Natural killer cell (primary cell): ENCODE data around the gene MYBPC3. TPM values are rescaled to one million over a fixed set of nuclear protein-coding genes. Genes with fewer than 3 reads are reported as not detected.
A peak's percentile ranks its signal among the peaks of the same experiment; 100 is the strongest.

Source experiments
- ATAC-seq, 3 donors: fragments of 150-1000 bp in 2 of 3; fragments of 200-7000 bp in 1 of 3; cut with Tn5 transposase; 1 replicate in 1 of 3; 2 replicates in 2 of 3; pipeline ENCODE4 v1.10.0; 2021; ENCODE audit warnings: mild to moderate bottlenecking in 2 of 3, moderate library complexity in 2 of 3
- DNase-seq, 2 donors: peaks; one replicate each; pipeline versions ENCODE4 v3.0.0 to v3.0.0-alpha.2; 2013 to 2021; ENCODE audit warnings: mixed read lengths in 1 of 2
- H3K27ac ChIP-seq: one replicate; pipeline ENCODE4 v1.5.1; 2013; ENCODE audit warnings: mild to moderate bottlenecking, low read length
- H3K27me3 ChIP-seq: one replicate; pipeline ENCODE4 v1.6.1; 2013; ENCODE audit warnings: low read length; ENCODE audit not compliant: control insufficient read depth, insufficient read depth
- H3K36me3 ChIP-seq: one replicate; pipeline ENCODE4 v1.6.1; 2013; ENCODE audit warnings: low read length; ENCODE audit not compliant: control insufficient read depth, insufficient read depth
- H3K4me1 ChIP-seq: one replicate; pipeline ENCODE4 v1.6.1; 2013; ENCODE audit warnings: low read length; ENCODE audit not compliant: control insufficient read depth, insufficient read depth
- H3K4me3 ChIP-seq: one replicate; pipeline ENCODE4 v1.5.1; 2013; ENCODE audit warnings: low read length
- H3K9me3 ChIP-seq: one replicate; pipeline ENCODE4 v1.6.1; 2013; ENCODE audit warnings: low read length; ENCODE audit not compliant: control insufficient read depth, insufficient read depth
- H3K27ac Mint-ChIP-seq, 2 donors: one replicate each; pipeline ENCODE4 v1.8.0; 2022; ENCODE audit warnings: mild to moderate bottlenecking in 2 of 2, mixed read lengths in 2 of 2, moderate library complexity in 1 of 2
- H3K27me3 Mint-ChIP-seq, 2 donors: one replicate each; pipeline ENCODE4 v1.8.0; 2022; ENCODE audit warnings: low read depth in 2 of 2, mixed read lengths in 2 of 2
- H3K36me3 Mint-ChIP-seq: one replicate; pipeline ENCODE4 v1.8.0; 2022; ENCODE audit warnings: mixed read lengths
- H3K4me1 Mint-ChIP-seq, 2 donors: one replicate each; pipeline ENCODE4 v1.8.0; 2022; ENCODE audit warnings: mixed read lengths in 2 of 2
- H3K4me3 Mint-ChIP-seq: one replicate; pipeline ENCODE4 v1.8.0; 2022; ENCODE audit warnings: mild to moderate bottlenecking, moderate library complexity, mixed read lengths
- H3K9me3 Mint-ChIP-seq, 2 donors: one replicate each; pipeline ENCODE4 v1.8.0; 2022; ENCODE audit warnings: mixed read lengths in 2 of 2
- whole genome bisulfite sequencing: methylation state at CpG from one replicate; pipeline ENCODE4 v1.1.7; 2013; ENCODE audit warnings: missing lambda C conversion rate; ENCODE audit not compliant: insufficient coverage; 5-methylcytosine and 5-hydroxymethylcytosine counted together
- intact Hi-C: fragments of 100-400 bp; cut with micrococcal nuclease; formaldehyde crosslinking; loops from one replicate; pipeline ENCODE4 v1.14.2; 2022
- total RNA-seq, 4 donors: library from RNA; stranded (reverse); fragments of 120-200 nt in 1 of 4; gene quantifications; one replicate each; pipeline versions ENCODE4 v1.2.3 to v1.2.4, GENCODE V29; 2013 to 2022
- TF ChIP-seq, protein P1 (sequence below): fragments of 200-600 bp; IDR thresholded peaks from one replicate; pipeline ENCODE4 v1.8.0; 2022; ENCODE audit warnings: antibody characterized with exemption

Gene MYBPC3
- total RNA-seq, 3 donors from 2014 or later (not counting 1 experiment from before 2014, with no cell fraction given): 0.45 to 0.53 TPM; not detected in 1

DNA sequence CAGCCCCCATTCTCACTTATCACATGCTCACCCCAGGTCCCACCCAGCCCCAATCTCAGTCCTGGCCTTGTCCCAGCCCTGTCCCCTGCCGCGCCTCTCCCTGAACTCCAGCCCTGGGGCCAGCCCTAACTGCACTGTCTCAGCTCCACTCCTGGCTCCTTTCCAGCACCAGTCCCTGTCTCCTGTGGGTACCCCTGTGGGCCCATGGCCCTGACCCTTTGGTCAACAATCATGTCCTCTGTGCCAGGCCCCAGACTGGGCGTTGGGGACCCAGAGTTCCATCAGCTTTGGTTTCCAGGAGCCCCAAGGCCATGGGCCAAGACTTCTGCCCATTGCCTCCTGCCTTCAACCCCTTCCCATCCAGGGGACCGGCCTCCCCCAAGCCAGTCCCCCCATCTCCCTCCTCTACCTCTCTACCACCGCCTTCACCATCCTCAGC is 25.1 kb upstream of the MYBPC3 start:
- intact Hi-C loops: no loop called here
- Mint-ChIP-seq H3K9me3 (no peaks in the 10 kb centered on the region), H3K4me1 (peaks cover 5% of the 10 kb centered on the region in 2 donors), H3K27me3 (no peaks in the 10 kb centered on the region), H3K4me3 (no peak overlapping the region), H3K36me3 (no peaks in the 10 kb centered on the region), H3K27ac (peak overlapping the region in 1 of 2 donors; percentile 72)
- H3K36me3 ChIP-seq: no peaks in the 10 kb centered on the region
- no peaks in the 10 kb centered on the region for H3K27me3 ChIP-seq
- no peak for DNase-seq
- WGBS: 46% methylated on average over 5 of the region's 5 CpGs
- H3K27ac ChIP-seq: peak overlapping the region; percentile 69
- TF ChIP-seq, protein P1, sequence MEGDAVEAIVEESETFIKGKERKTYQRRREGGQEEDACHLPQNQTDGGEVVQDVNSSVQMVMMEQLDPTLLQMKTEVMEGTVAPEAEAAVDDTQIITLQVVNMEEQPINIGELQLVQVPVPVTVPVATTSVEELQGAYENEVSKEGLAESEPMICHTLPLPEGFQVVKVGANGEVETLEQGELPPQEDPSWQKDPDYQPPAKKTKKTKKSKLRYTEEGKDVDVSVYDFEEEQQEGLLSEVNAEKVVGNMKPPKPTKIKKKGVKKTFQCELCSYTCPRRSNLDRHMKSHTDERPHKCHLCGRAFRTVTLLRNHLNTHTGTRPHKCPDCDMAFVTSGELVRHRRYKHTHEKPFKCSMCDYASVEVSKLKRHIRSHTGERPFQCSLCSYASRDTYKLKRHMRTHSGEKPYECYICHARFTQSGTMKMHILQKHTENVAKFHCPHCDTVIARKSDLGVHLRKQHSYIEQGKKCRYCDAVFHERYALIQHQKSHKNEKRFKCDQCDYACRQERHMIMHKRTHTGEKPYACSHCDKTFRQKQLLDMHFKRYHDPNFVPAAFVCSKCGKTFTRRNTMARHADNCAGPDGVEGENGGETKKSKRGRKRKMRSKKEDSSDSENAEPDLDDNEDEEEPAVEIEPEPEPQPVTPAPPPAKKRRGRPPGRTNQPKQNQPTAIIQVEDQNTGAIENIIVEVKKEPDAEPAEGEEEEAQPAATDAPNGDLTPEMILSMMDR: no peak
- H3K4me3 ChIP-seq: peak overlapping the region; percentile 66
- H3K9me3 ChIP-seq: no peaks in the 10 kb centered on the region
- peaks cover 39% of the 10 kb centered on the region for H3K4me1 ChIP-seq
- ATAC-seq: no peak

DNA sequence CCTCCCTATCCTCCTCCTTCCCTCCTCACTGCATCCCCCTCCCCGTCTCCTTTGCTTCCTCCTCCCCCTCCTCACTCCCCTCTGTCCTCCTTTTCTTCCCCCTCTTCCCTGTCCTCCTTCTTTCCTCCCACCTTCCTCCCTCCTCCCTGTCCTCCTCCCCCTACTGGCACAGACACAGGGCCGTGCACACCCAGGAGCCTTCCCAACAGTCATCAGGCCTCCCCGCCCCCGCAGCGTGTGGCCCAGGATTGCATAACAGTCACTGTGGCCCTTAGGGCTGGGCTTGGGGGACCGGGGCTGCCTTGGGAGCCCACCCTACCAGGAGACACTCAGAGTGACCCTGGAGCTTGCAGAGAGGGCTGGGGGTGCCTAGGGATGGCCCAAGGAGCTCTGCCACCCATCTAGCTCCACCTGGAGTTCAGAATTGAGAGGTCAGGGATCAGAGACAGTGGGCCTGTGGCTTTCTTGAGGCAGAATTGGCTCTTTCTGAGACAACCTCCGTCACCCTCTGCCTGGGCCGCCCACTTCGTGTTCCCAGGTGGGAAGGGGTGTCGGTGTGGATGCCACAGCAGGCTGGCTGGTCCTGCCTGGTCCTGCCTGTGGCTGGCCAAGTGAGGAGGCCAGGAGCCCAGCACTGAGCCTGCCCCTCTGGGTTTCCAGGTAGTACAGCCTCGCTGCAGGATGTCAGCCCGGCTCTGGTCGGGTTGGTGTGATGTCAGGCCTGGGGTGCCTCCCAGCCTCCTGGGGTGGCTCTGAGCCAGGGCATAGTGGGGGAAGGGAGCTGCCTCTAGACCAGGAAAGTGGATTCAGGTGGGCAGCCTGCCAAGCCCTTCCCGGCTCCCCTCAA is 24.2 kb upstream of the MYBPC3 start:
- H3K36me3 Mint-ChIP-seq: no peaks in the 10 kb centered on the region
- Histone ChIP-seq H3K36me3 (no peaks in the 10 kb centered on the region), H3K4me3 (peak overlapping the region; percentile 66), H3K27ac (peak overlapping the region; percentile 69), H3K27me3 (no peaks in the 10 kb centered on the region), H3K9me3 (no peaks in the 10 kb centered on the region), H3K4me1 (peaks cover 39% of the 10 kb centered on the region)
- no peaks in the 10 kb centered on the region for H3K27me3 Mint-ChIP-seq
- ATAC-seq (no peak), DNase-seq (no peak)
- TF ChIP-seq, protein P1: no peak
- no peak overlapping the region for H3K27ac Mint-ChIP-seq
- H3K4me3 Mint-ChIP-seq: peak overlapping the region; percentile 0
- intact Hi-C loops: no loop called here
- H3K9me3 Mint-ChIP-seq: no peaks in the 10 kb centered on the region
- H3K4me1 Mint-ChIP-seq: peaks cover 0 to 5% of the 10 kb centered on the region in 2 donors
- 45% methylated on average over 14 of the region's 14 CpGs for WGBS

DNA sequence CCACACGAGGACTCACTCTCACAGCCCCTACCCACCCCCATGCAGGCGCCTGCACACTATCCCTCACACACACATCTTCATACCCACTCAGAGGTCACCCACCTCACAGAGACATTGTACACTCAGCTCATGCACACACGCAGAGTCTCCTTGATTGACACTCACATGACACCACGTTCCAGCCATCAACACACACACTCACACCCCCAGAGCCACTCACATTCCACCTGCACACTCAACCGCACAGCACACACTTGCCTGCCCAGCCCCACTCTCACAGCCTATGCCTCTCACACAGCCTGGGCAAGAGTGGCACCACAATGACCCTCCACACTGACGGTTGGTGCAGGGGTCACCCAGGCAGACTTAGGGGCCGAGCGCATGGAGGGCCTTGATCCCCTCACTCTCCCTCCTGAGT is 23.6 kb upstream of the MYBPC3 start:
- H3K27me3 Mint-ChIP-seq: no peaks in the 10 kb centered on the region
- WGBS: 70% methylated on average over 8 of the region's 8 CpGs
- peak overlapping the region; percentile 0 for H3K4me3 Mint-ChIP-seq
- intact Hi-C loops: no loop called here
- no peaks in the 10 kb centered on the region for H3K9me3 Mint-ChIP-seq
- TF ChIP-seq, protein P1: no peak
- peaks cover 0 to 5% of the 10 kb centered on the region in 2 donors for H3K4me1 Mint-ChIP-seq
- DNase-seq: no peak
- H3K27me3 ChIP-seq: no peaks in the 10 kb centered on the region
- H3K27ac ChIP-seq: peak overlapping the region; percentile 69
- H3K4me3 ChIP-seq: peak overlapping the region; percentile 66
- no peak for ATAC-seq
- no peaks in the 10 kb centered on the region for H3K9me3 ChIP-seq
- no peaks in the 10 kb centered on the region for H3K36me3 Mint-ChIP-seq
- H3K4me1 ChIP-seq: peaks cover 39% of the 10 kb centered on the region
- no peak overlapping the region for H3K27ac Mint-ChIP-seq
- H3K36me3 ChIP-seq: no peaks in the 10 kb centered on the region
